Endothelial cell (in vitro differentiated cells): ENCODE results near the gene DNAJB4. TPM values are rescaled to one million over a fixed set of nuclear protein-coding genes. Genes with fewer than 3 reads are reported as not detected.
"Not testable (repeated sequence)": the region's sequence is repeated elsewhere in the genome, so short reads cannot be mapped to it uniquely, and the experiment has no call there.

Experiments
- DNase-seq: peaks from one replicate; pipeline ENCODE4 v3.0.0; 2021; ENCODE audit warnings: low spot score
- H3K27ac Mint-ChIP-seq: one replicate; pipeline ENCODE4 v1.8.0; 2021; ENCODE audit warnings: mixed read lengths, inconsistent platforms; ENCODE audit not compliant: unreplicated experiment
- H3K27me3 Mint-ChIP-seq: one replicate; pipeline ENCODE4 v1.8.0; 2021; ENCODE audit warnings: mild to moderate bottlenecking, moderate library complexity, mixed read lengths, inconsistent platforms; ENCODE audit not compliant: unreplicated experiment
- H3K36me3 Mint-ChIP-seq: one replicate; pipeline ENCODE4 v1.8.0; 2021; ENCODE audit warnings: mild to moderate bottlenecking, low read depth, mixed read lengths, inconsistent platforms; ENCODE audit not compliant: unreplicated experiment
- H3K4me1 Mint-ChIP-seq: one replicate; pipeline ENCODE4 v1.8.0; 2021; ENCODE audit warnings: mild to moderate bottlenecking, mixed read lengths, inconsistent platforms; ENCODE audit not compliant: unreplicated experiment
- H3K4me3 Mint-ChIP-seq: one replicate; pipeline ENCODE4 v1.8.0; 2021; ENCODE audit warnings: mild to moderate bottlenecking, mixed read lengths, inconsistent platforms; ENCODE audit not compliant: unreplicated experiment
- H3K9me3 Mint-ChIP-seq: one replicate; pipeline ENCODE4 v1.8.0; 2021; ENCODE audit warnings: mixed read lengths, inconsistent platforms; ENCODE audit not compliant: unreplicated experiment
- total RNA-seq: library from RNA; stranded (reverse); fragmentation: NEBNext Ultra II Directional; extraction: Animal tissue kit (Norgen Biotek cat#: 25700); gene quantifications from one replicate; pipeline ENCODE4 v1.2.1, GENCODE V29; 2021; ENCODE audit not compliant: unreplicated experiment
- TF ChIP-seq, protein P1 (sequence below): fragments of 200-600 bp; sonication (generic); IDR thresholded peaks from one replicate; pipeline ENCODE4 v1.5.0; 2021; ENCODE audit warnings: antibody characterized with exemption; ENCODE audit not compliant: unreplicated experiment

Gene DNAJB4
- total RNA-seq, 1 donor from 2014 or later: 22.1 TPM

DNA sequence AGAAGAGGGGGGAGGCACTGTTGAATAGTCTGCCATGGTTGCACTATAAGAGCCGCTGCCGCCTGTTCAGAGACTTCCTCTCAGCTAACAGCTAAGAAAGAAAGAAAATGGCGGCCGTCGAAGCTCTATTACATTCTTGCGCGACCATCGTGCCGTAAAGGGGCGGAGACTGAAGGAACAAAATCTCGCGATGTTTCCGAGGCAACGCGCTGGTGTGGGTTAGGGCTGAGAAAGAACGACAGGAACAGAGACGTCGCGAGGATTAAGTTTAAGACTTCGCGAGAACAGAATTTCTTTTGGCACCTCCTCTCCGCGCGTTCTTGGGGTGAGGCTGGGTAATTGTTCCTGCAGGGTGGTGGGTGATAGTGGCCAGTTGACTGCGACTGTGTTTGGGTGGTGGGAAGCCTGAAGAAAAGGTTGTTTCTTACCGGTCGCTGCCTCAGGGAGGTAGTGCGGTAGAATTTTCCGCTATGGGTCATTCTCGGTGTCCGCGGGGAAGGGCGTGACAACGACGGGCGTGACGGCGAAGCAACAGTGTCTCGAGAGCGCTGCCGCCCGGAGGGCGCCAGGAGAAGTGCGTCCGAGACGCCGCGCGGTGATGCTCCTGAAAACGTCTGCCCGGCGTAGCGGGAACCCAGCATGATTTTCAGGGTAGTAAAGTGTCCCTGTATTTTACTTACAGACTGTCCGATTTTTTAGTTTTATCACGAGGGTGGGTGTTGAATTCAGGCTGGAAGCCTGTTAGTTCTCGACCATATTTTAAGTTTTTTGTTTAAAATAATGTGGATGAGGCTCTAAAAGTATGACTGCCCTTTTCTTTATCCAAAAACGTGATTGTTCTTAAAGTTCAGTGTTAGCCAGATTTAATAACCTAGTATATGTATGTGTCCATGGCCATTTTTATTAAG lies 25.5 kb upstream of the DNAJB4 start, which contains the start of gene FUBP1:
Gene FUBP1, minus strand, starts transcription at position 104 of the 908 bp plus-strand sequence. Its CDS starts 68 bp downstream, at position 36.
- TF ChIP-seq, protein P1, sequence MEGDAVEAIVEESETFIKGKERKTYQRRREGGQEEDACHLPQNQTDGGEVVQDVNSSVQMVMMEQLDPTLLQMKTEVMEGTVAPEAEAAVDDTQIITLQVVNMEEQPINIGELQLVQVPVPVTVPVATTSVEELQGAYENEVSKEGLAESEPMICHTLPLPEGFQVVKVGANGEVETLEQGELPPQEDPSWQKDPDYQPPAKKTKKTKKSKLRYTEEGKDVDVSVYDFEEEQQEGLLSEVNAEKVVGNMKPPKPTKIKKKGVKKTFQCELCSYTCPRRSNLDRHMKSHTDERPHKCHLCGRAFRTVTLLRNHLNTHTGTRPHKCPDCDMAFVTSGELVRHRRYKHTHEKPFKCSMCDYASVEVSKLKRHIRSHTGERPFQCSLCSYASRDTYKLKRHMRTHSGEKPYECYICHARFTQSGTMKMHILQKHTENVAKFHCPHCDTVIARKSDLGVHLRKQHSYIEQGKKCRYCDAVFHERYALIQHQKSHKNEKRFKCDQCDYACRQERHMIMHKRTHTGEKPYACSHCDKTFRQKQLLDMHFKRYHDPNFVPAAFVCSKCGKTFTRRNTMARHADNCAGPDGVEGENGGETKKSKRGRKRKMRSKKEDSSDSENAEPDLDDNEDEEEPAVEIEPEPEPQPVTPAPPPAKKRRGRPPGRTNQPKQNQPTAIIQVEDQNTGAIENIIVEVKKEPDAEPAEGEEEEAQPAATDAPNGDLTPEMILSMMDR: peak; percentile 47
- peaks cover 33% of the 10 kb centered on the region for H3K4me1 Mint-ChIP-seq

DNA sequence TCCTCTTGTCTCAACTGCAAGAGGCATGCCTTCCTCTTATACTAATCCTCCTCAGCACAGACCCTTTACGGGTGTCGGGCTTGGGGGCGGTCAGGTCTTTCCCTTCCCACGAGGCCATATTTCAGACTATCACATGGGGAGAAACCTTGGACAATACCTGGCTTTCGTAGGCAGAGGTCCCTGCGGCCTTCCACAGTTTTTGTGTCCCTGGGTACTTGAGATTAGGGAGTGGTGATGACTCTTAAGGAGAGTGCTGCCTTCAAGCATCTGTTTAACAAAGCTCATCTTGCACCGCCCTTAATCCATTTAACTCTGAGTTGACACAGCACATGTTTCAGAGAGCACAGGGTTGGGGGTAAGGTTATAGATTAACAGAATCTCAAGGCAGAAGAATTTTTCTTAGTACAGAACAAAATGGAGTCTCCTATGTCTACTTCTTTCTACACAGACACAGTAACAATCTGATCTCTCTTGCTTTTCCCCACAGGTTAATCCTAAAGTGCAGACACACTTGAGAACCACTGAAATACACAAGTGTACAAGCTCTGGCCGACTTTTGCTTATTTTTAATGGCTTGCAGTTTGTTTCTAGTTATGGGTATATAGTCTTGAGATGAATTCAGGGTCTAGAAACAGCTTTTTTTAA lies 21.3 kb upstream of the DNAJB4 start:
- H3K27ac Mint-ChIP-seq: not testable (repeated sequence)

More for the DNA sequence above, 25.5 kb upstream of the DNAJB4 start, which contains the start of gene FUBP1:
- no peak within 1 kb of the TSS for H3K27ac Mint-ChIP-seq
- peak; percentile 92 for DNase-seq
- H3K9me3 Mint-ChIP-seq: no peaks in the 10 kb centered on the region
- peaks cover 4% of the 10 kb centered on the region for H3K27me3 Mint-ChIP-seq
- H3K4me3 Mint-ChIP-seq: no peak within 1 kb of the TSS
- peaks cover 5% of the 10 kb centered on the region for H3K36me3 Mint-ChIP-seq

DNA sequence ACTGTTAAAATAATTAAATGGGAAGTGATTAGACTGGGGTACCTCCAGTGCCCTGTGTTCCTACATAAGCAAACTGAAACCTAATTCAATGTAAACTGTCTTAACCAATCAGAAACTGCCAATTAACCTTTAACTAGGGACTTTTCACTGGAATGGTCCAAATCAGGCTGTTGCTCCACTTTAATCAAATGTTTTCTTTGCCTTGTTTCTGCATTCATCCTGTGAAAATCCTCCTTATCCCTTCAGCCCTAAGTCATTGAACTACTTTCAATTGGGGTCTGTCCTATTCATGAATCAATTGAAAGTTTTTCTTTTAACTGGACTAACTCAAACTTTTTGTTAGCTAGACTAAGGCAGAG lies 20.8 kb upstream of the DNAJB4 start:
- H3K4me3 Mint-ChIP-seq: no peak overlapping the region
- no peak overlapping the region for H3K27ac Mint-ChIP-seq
- TF ChIP-seq, protein P1: no peak
- H3K27me3 Mint-ChIP-seq: peaks cover 4% of the 10 kb centered on the region
- no peaks in the 10 kb centered on the region for H3K9me3 Mint-ChIP-seq
- no peak for DNase-seq
- no peaks in the 10 kb centered on the region for H3K36me3 Mint-ChIP-seq
- peaks cover 22% of the 10 kb centered on the region for H3K4me1 Mint-ChIP-seq

More for the DNA sequence above, 21.3 kb upstream of the DNAJB4 start:
- peaks cover 22% of the 10 kb centered on the region for H3K4me1 Mint-ChIP-seq
- H3K36me3 Mint-ChIP-seq, H3K27me3 Mint-ChIP-seq, H3K4me3 Mint-ChIP-seq, H3K9me3 Mint-ChIP-seq, DNase-seq: not testable (repeated sequence)

DNA sequence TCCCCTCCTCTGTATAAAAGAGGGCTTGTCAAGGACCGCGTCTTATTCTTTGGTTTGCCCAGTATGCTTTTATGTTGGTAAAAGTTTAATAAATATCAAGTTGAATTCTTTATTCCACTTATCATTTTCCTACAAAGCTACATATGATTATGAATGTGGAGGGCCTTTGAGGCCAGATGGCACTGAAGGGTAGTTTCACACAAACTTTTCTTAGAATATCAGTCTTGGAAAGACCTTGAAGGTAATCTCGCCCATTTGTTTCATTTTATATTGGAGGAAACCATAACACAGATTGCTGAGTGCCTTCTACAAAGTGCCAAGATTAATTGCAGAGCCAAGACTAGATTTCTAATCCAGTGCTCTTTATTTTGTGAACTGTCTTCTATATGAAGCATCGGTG lies 20.1 kb upstream of the DNAJB4 start:
- Mint-ChIP-seq H3K9me3 (no peaks in the 10 kb centered on the region), H3K27me3 (peaks cover 4% of the 10 kb centered on the region), H3K4me1 (peaks cover 22% of the 10 kb centered on the region), H3K36me3 (no peaks in the 10 kb centered on the region), H3K27ac (no peak overlapping the region), H3K4me3 (no peak overlapping the region)
- TF ChIP-seq, protein P1: no peak
- DNase-seq: no peak

DNA sequence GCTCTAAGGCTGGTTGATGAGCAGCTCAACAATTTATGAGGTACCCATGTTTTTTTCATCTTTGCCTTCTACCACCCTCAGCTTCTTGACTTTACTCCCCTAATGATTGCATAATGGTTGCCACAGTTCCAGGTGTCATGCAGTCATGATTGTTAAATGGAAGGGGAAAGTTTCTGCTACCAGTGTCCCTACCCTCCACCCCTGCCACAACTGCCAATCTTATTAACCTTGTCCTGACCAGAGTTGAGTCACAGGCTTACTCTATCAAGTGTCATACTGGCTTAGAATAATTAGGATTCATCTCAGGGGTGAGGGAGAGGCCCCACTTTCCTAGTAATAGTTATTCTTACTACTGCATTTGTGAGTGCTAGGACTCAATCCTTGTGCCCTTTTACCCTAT lies 17.9 kb upstream of the DNAJB4 start:
- no peak overlapping the region for H3K27ac Mint-ChIP-seq

More for the DNA sequence above, 17.9 kb upstream of the DNAJB4 start:
- Mint-ChIP-seq H3K36me3 (no peaks in the 10 kb centered on the region), H3K4me1 (peaks cover 10% of the 10 kb centered on the region), H3K4me3 (no peak overlapping the region), H3K9me3 (no peaks in the 10 kb centered on the region), H3K27me3 (peaks cover 2% of the 10 kb centered on the region)
- TF ChIP-seq, protein P1: no peak
- no peak for DNase-seq
